PC-9 (cell line): Measurements from ENCODE around the gene PKP3. TPM values are rescaled to one million over a fixed set of nuclear protein-coding genes. Genes with fewer than 3 reads are reported as not detected.
A peak's percentile ranks its signal among the peaks of the same experiment; 100 is the strongest.

Experiments used
- BruUV-seq: library from RNA; stranded (reverse); fragments of 400-500 nt; replicated peaks from 2 replicates; lab custom pipeline; 2021; lab: Mats Ljungman, UMichigan
- CTCF ChIA-PET: fragments of 300-600 bp; sonication (Branson Sonifier 250); formaldehyde crosslinking; loops from one replicate; lab custom pipeline; 2022; ENCODE audit warnings: antibody characterized with exemption; lab: Charles Lee
- POLR2A ChIA-PET: fragments of 300-600 bp; sonication (Branson Sonifier 250); formaldehyde crosslinking; loops from one replicate; lab custom pipeline; 2022; ENCODE audit warnings: antibody characterized with exemption; ENCODE audit not compliant: unreplicated experiment; lab: Charles Lee
- DNase-seq, 2 experiments: peaks; one replicate each; pipeline versions ENCODE4 v3.0.0 to v3.0.0-alpha.2; 2015 to 2022; ENCODE audit warnings: mixed read lengths in 1 of 2
- H2AFZ ChIP-seq: fragments of 200-600 bp; sonication (generic); 2 replicates; pipeline ENCODE4 v1.8.1; 2017; ENCODE audit warnings: antibody characterized with exemption
- H3F3A ChIP-seq: fragments of 200-600 bp; sonication (generic); 2 replicates; pipeline ENCODE4 v1.8.1; 2017; ENCODE audit warnings: antibody characterized with exemption, mild to moderate bottlenecking, low read depth; ENCODE audit not compliant: insufficient read depth
- H3K27ac ChIP-seq: fragments of 200-600 bp; sonication (generic); 2 replicates; pipeline ENCODE4 v1.6.1; 2016; ENCODE audit warnings: mixed run types
- H3K27me3 ChIP-seq: fragments of 200-600 bp; sonication (generic); 2 replicates; pipeline ENCODE4 v1.6.1; 2016; ENCODE audit warnings: low read depth, mixed run types; ENCODE audit not compliant: insufficient read depth
- H3K36me3 ChIP-seq: fragments of 200-600 bp; sonication (generic); 2 replicates; pipeline ENCODE4 v1.6.1; 2016; ENCODE audit warnings: low read depth, mixed run types
- H3K4me1 ChIP-seq: fragments of 200-600 bp; sonication (generic); replicated peaks from 2 replicates; pipeline ENCODE4 v1.6.1; 2016; ENCODE audit warnings: mixed run types; ENCODE audit not compliant: insufficient read depth
- H3K4me2 ChIP-seq: fragments of 200-600 bp; sonication (generic); 2 replicates; pipeline ENCODE4 v1.6.1; 2017; ENCODE audit warnings: mixed run types
- H3K4me3 ChIP-seq: fragments of 200-600 bp; sonication (generic); 2 replicates; pipeline ENCODE4 v1.6.1; 2016; ENCODE audit warnings: mixed run types
- H3K79me2 ChIP-seq: fragments of 200-600 bp; sonication (generic); 2 replicates; pipeline ENCODE4 v1.6.1; 2017; ENCODE audit warnings: low read depth, mixed run types
- H3K9me2 ChIP-seq: fragments of 200-600 bp; sonication (generic); 2 replicates; pipeline ENCODE4 v1.8.1; 2017; ENCODE audit warnings: mild to moderate bottlenecking; ENCODE audit not compliant: insufficient read depth
- H3K9me3 ChIP-seq: fragments of 200-600 bp; sonication (generic); 2 replicates; pipeline ENCODE4 v1.8.1; 2016; ENCODE audit warnings: low read depth; ENCODE audit not compliant: insufficient read depth
- H4K20me1 ChIP-seq: fragments of 200-600 bp; sonication (generic); 2 replicates; pipeline ENCODE4 v1.8.1; 2017; ENCODE audit not compliant: insufficient read depth
- EZH2 ChIP-seq: fragments of 200-600 bp; sonication (generic); IDR thresholded peaks from 2 replicates; pipeline ENCODE4 v1.8.0; 2017; ENCODE audit warnings: antibody characterized with exemption, low read depth
- intact Hi-C: fragments of 100-400 bp; cut with micrococcal nuclease; formaldehyde crosslinking; loops from one replicate; pipeline ENCODE4 v1.10.0; 2022; ENCODE audit not compliant: unreplicated experiment
- total RNA-seq: library from RNA; stranded (reverse); gene quantifications from 2 replicates; pipeline ENCODE4 v1.2.3, GENCODE V29; 2021
- TF ChIP-seq, protein P1 (sequence below): fragments of 200-600 bp; sonication (generic); conservative IDR thresholded peaks from 2 replicates; pipeline ENCODE4 v1.6.1; 2017; ENCODE audit warnings: mixed run types, antibody characterized with exemption, mild to moderate bottlenecking, moderate library complexity

PKP3 gene
- total RNA-seq, 1 experiment from 2014 or later = 83.7 TPM

DNA sequence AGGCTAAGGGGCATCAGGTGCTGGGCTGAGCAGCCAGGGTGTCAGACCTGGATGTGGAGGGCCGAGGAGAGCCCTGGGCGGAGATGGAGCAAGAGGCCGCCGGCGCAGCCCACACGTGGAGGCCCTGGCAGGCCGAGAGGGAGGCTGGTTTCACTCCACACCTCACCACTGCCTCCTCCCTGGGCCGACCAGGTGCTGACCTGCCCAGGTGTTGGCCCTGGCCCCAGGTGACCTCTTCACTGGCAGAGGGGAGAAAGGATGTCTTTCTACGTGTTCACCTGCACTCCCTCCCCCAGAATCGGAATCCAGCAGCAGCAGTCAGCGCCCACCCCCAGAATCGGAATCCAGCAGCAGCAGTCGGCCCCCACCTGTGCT is 47.0 kb downstream of the PKP3 start:
- no peak for TF ChIP-seq EZH2
- TF ChIP-seq, protein P1, sequence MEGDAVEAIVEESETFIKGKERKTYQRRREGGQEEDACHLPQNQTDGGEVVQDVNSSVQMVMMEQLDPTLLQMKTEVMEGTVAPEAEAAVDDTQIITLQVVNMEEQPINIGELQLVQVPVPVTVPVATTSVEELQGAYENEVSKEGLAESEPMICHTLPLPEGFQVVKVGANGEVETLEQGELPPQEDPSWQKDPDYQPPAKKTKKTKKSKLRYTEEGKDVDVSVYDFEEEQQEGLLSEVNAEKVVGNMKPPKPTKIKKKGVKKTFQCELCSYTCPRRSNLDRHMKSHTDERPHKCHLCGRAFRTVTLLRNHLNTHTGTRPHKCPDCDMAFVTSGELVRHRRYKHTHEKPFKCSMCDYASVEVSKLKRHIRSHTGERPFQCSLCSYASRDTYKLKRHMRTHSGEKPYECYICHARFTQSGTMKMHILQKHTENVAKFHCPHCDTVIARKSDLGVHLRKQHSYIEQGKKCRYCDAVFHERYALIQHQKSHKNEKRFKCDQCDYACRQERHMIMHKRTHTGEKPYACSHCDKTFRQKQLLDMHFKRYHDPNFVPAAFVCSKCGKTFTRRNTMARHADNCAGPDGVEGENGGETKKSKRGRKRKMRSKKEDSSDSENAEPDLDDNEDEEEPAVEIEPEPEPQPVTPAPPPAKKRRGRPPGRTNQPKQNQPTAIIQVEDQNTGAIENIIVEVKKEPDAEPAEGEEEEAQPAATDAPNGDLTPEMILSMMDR = no peak
- no peaks in the 10 kb centered on the region for H3K79me2 ChIP-seq
- no peak for DNase-seq
- no peaks in the 10 kb centered on the region for H3K9me3 ChIP-seq
- no peaks in the 10 kb centered on the region for H3K27me3 ChIP-seq
- no peak overlapping the region for H3K27ac ChIP-seq
- no peak overlapping the region for H2AFZ ChIP-seq
- intact Hi-C loops = no loop called here
- ChIA-PET CTCF (no interaction called here), POLR2A (interaction anchor here (0.6 kb wide), 1 partner anchor 174 kb away, joined by 4 read pairs; no protein-coding TSS in a partner anchor)
- H3K4me2 ChIP-seq = peak overlapping the region; percentile 73
- H3K4me3 ChIP-seq = peak overlapping the region; percentile 56; the same call in 1 of the 2 replicates
- H4K20me1 ChIP-seq = no peaks in the 10 kb centered on the region
- no peaks in the 10 kb centered on the region for H3K36me3 ChIP-seq
- H3K4me1 ChIP-seq = no peaks in the 10 kb centered on the region
- no peaks in the 10 kb centered on the region for H3K9me2 ChIP-seq
- BruUV-seq = no TSS peak
- H3F3A ChIP-seq = no peaks in the 10 kb centered on the region; the same call in 1 of the 2 replicates

DNA sequence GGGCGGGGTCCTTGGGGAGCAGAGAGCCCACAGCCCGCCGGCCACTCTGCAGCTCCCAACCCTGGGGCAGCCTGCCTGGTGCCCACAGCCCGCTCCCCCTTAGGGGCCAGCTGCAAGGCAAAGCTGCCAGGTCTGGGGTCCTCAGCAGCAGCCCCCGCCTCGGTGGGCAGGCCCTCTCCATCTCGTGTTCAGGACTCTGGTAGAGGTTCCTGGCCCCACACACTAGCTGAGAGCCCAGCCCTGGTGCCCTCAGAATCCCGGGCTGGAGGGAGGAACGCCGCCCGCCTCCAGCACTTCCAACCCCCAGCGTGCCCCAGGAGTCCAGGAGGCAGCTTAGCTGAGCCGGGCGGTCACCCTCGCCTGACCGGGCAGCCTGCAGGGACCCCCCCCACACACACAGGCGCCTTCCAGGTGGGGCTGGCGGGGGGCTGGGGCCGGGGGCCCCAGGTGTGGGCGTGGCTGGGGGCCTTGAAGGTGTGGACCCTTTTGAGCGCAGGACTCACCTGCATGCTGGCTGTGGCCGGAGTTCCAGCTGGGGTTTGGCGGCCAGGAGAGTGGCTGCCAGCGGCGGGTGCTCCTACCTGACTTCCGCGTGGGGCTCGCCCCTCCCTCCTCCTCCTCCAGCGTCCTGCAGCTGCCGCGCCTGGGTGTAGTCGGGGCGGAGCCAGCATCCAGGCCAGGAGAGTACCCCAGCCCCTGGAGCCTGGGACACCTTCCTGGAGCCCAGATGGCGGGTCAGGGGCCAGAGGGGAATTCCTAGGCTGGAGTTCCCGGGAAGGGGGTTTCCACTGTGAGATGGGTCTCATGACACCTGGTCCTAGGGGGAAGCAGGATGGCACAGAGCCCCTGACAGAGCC is 47.6 kb downstream of the PKP3 start, which contains the start of gene ANO9:
TSS of gene ANO9 (minus strand) at position 594 of the 857 bp plus-strand sequence. CDS start at position 509, 85 bp downstream.
- H3K4me2 ChIP-seq = peak within 1 kb of the TSS; percentile 73
- no peaks in the 10 kb centered on the region for H3K27me3 ChIP-seq
- H3F3A ChIP-seq = no peaks in the 10 kb centered on the region; the same call in 1 of the 2 replicates
- H4K20me1 ChIP-seq = no peaks in the 10 kb centered on the region
- no TSS peak for BruUV-seq
- DNase-seq = peak; percentile 51 to 59
- H3K79me2 ChIP-seq = no peaks in the 10 kb centered on the region
- H3K4me1 ChIP-seq = no peaks in the 10 kb centered on the region
- ChIA-PET POLR2A (interaction anchor here (0.6 to 0.7 kb wide), 2 partner anchors 71 to 174 kb away, joined by 3 to 4 read pairs; no protein-coding TSS in a partner anchor), CTCF (no interaction called here)
- no peaks in the 10 kb centered on the region for H3K36me3 ChIP-seq
- intact Hi-C loops = no loop called here
- H3K9me2 ChIP-seq = no peaks in the 10 kb centered on the region
- no peaks in the 10 kb centered on the region for H3K9me3 ChIP-seq
- TF ChIP-seq, protein P1 = no peak
- TF ChIP-seq EZH2 = no peak
- no peak within 1 kb of the TSS for H3K27ac ChIP-seq
- H3K4me3 ChIP-seq = peak within 1 kb of the TSS; percentile 56; the same call in 1 of the 2 replicates
- 0 out of 2 replicates have a peak within 1 kb of the TSS, but pooled peaks have one; percentile 64 for H2AFZ ChIP-seq

DNA sequence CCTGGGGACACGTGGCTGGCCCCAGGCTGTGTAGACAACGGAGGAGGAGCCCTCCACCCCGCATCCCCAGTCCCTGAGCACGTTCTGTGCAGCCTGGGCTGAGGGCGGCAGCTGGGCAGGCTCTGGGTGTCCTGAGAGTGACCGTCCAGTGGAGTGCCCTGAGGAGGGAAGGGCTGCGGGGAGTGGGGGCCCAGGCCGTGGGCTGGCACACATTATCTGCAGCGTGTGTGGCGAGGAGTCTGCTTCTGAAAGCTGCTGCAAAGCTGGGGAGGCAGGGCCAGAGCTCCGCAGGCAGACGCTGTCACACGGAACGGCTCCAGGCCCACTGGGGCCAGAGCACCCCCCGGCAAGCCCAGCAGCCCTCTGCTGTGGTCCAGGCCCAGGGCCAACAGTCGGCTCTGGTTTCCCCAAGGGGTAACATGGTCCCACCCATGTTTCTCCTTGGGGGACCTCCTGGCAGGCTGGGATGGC is 48.6 kb downstream of the PKP3 start:
- no peaks in the 10 kb centered on the region for H3K27me3 ChIP-seq
- no peak overlapping the region for H2AFZ ChIP-seq
- no peaks in the 10 kb centered on the region for H3K4me1 ChIP-seq
- no peaks in the 10 kb centered on the region for H3K9me2 ChIP-seq
- no peaks in the 10 kb centered on the region; the same call in 1 of the 2 replicates for H3F3A ChIP-seq
- TF ChIP-seq, protein P1 = no peak
- no peak for TF ChIP-seq EZH2
- no peaks in the 10 kb centered on the region for H3K9me3 ChIP-seq
- BruUV-seq = no TSS peak
- intact Hi-C loops = no loop called here
- no peaks in the 10 kb centered on the region for H3K79me2 ChIP-seq
- H3K27ac ChIP-seq = no peak overlapping the region
- H3K36me3 ChIP-seq = no peaks in the 10 kb centered on the region
- no peak for DNase-seq
- ChIA-PET CTCF (no interaction called here), POLR2A (no interaction called here)
- no peak overlapping the region for H3K4me3 ChIP-seq
- H3K4me2 ChIP-seq = no peak overlapping the region
- no peaks in the 10 kb centered on the region for H4K20me1 ChIP-seq
